HG03432 (cell line): Measurements from ENCODE around the gene NOL6.
A peak's percentile ranks its signal among the peaks of the same experiment; 100 is the strongest.
"Not testable (repeated sequence)": the region's sequence is repeated elsewhere in the genome, so short reads cannot be mapped to it uniquely, and the experiment has no call there.

Experiments
- ATAC-seq: cut with Tn5 transposase; IDR thresholded peaks from one replicate; pipeline ENCODE4 v1.9.1; 2021; ENCODE audit warnings: mild to moderate bottlenecking, moderate library complexity; ENCODE audit not compliant: unreplicated experiment

The NOL6 gene

GRCh38 chr9:33472171-33472880, 1.4 kb downstream of the NOL6 start:
- no peak for ATAC-seq

GRCh38 chr9:33471361-33471760, 2.4 kb downstream of the NOL6 start:
- no peak for ATAC-seq

- no peak for ATAC-seq
These were observed 3.8 kb downstream of the NOL6 start for GRCh38 chr9:33469891-33470290.

GRCh38 chr9:33468797-33469621, 4.7 kb downstream of the NOL6 start:
- ATAC-seq, result no peak

GRCh38 chr9:33468215-33468730, 5.5 kb downstream of the NOL6 start:
- ATAC-seq, result no peak

- no peak for ATAC-seq
These were observed 6.2 kb downstream of the NOL6 start for GRCh38 chr9:33467526-33467925.

- no peak for ATAC-seq
These were observed 6.9 kb downstream of the NOL6 start for GRCh38 chr9:33466565-33467495.

- no peak for ATAC-seq
These were observed 7.8 kb downstream of the NOL6 start for GRCh38 chr9:33465596-33466564.

- no peak for ATAC-seq
These were observed 8.6 kb downstream of the NOL6 start for GRCh38 chr9:33465096-33465495.

- no peak for ATAC-seq
These were observed 9.6 kb downstream of the NOL6 start for GRCh38 chr9:33464045-33464636.

GRCh38 chr9:33463151-33463550, 10.6 kb downstream of the NOL6 start:
- no peak for ATAC-seq

GRCh38 chr9:33461492-33461891, 12.2 kb downstream of the NOL6 start:
- no peak for ATAC-seq

GRCh38 chr9:33460854-33461253, 12.9 kb downstream of the NOL6 start:
- no peak for ATAC-seq

- no peak for ATAC-seq
These were observed 14.6 kb downstream of the NOL6 start for GRCh38 chr9:33459115-33459514.

- peak; percentile 59 for ATAC-seq
These were observed 15.3 kb downstream of the NOL6 start for GRCh38 chr9:33458444-33458843.

GRCh38 chr9:33455945-33456344, 17.8 kb downstream of the NOL6 start:
- ATAC-seq, result no peak

GRCh38 chr9:33455456-33455855, 18.3 kb downstream of the NOL6 start:
- not testable (repeated sequence) for ATAC-seq

GRCh38 chr9:33454661-33455026, 19.1 kb downstream of the NOL6 start:
- not testable (repeated sequence) for ATAC-seq

- no peak for ATAC-seq
These were observed 19.6 kb downstream of the NOL6 start for GRCh38 chr9:33453999-33454660.
